GM21717 (cell line): Measurements from ENCODE around the gene ZFP3.
"Not testable (repeated sequence)": the region's sequence is repeated elsewhere in the genome, so short reads cannot be mapped to it uniquely, and the experiment has no call there.

Experiments used
- ATAC-seq: cut with Tn5 transposase; IDR thresholded peaks from one replicate; pipeline ENCODE4 v1.9.1; 2021; ENCODE audit warnings: mild to moderate bottlenecking, moderate library complexity; ENCODE audit not compliant: unreplicated experiment

The ZFP3 gene

GRCh38 chr17:5137511-5138197 is 59.4 kb downstream of the ZFP3 start:
- not testable (repeated sequence) for ATAC-seq

GRCh38 chr17:5138198-5138544 is 59.9 kb downstream of the ZFP3 start:
- ATAC-seq, result not testable (repeated sequence)

- no peak for ATAC-seq
Observed at GRCh38 chr17:5138616-5139457, 60.6 kb downstream of the ZFP3 start.

GRCh38 chr17:5139458-5139732 is 61.1 kb downstream of the ZFP3 start:
- no peak for ATAC-seq

GRCh38 chr17:5142877-5143276 is 64.6 kb downstream of the ZFP3 start:
- not testable (repeated sequence) for ATAC-seq
